ENCODE data around the gene CUL3.

GRCh38 chr2:224513991-224514390, 71.2 kb downstream of the CUL3 start:
- no peak for TF ChIP-seq CTCF (IDR thresholded peaks at IDR 0.05; ENCODE audit: low read depth, low read length)
- TF ChIP-seq EZH2phosphoT487 (IDR thresholded peaks at IDR 0.05; ENCODE audit: low read depth) = no peak
